GM23338 (cell line): ENCODE measurements around the gene GALNT16. TPM values are rescaled to one million over a fixed set of nuclear protein-coding genes. Genes with fewer than 3 reads are reported as not detected.

Source experiments
- ATAC-seq: fragments of 200-7000 bp; cut with Tn5 transposase; 3 replicates; pipeline ENCODE4 v1.9.1; 2020
- DNase-seq: peaks from one replicate; pipeline ENCODE4 v3.0.0-alpha.2; 2015; ENCODE audit warnings: low spot score
- H2AFZ ChIP-seq: fragments of 200-600 bp; sonication (generic); 2 replicates; pipeline ENCODE4 v1.8.0; 2016; ENCODE audit warnings: antibody characterized with exemption, mild to moderate bottlenecking, moderate library complexity
- H3F3A ChIP-seq: fragments of 200-600 bp; sonication (generic); replicated peaks from 2 replicates; pipeline ENCODE4 v1.8.0; 2017; ENCODE audit warnings: antibody characterized with exemption, mixed run types, low read depth
- H3K27ac ChIP-seq: fragments of 200-600 bp; sonication (generic); 2 replicates; pipeline ENCODE4 v1.6.1; 2016; ENCODE audit warnings: low read depth
- H3K27me3 ChIP-seq: fragments of 200-600 bp; sonication (generic); 2 replicates; pipeline ENCODE4 v1.8.0; 2016; ENCODE audit warnings: mild to moderate bottlenecking, mixed run types, moderate library complexity; ENCODE audit not compliant: insufficient read depth
- H3K36me3 ChIP-seq: fragments of 200-600 bp; sonication (generic); 2 replicates; pipeline ENCODE4 v1.8.0; 2016; ENCODE audit warnings: mild to moderate bottlenecking; ENCODE audit not compliant: insufficient read depth
- H3K4me1 ChIP-seq: fragments of 200-600 bp; sonication (generic); 2 replicates; pipeline ENCODE4 v1.8.0; 2016; ENCODE audit warnings: mild to moderate bottlenecking, moderate library complexity; ENCODE audit not compliant: insufficient read depth
- H3K4me2 ChIP-seq: fragments of 200-600 bp; sonication (generic); 2 replicates; pipeline ENCODE4 v1.7.1; 2017; ENCODE audit warnings: mixed run types
- H3K4me3 ChIP-seq: fragments of 200-600 bp; sonication (generic); 2 replicates; pipeline ENCODE4 v1.6.1; 2016; ENCODE audit warnings: mixed run types
- H3K79me2 ChIP-seq: fragments of 200-600 bp; sonication (generic); replicated peaks from 2 replicates; pipeline ENCODE4 v1.8.0; 2017; ENCODE audit warnings: mild to moderate bottlenecking; ENCODE audit not compliant: insufficient read depth
- H3K9me2 ChIP-seq: fragments of 200-600 bp; sonication (generic); 2 replicates; pipeline ENCODE4 v1.8.0; 2017; ENCODE audit not compliant: insufficient read depth
- H4K20me1 ChIP-seq: fragments of 200-600 bp; sonication (generic); replicated peaks from 2 replicates; pipeline ENCODE4 v1.8.0; 2017; ENCODE audit warnings: mild to moderate bottlenecking; ENCODE audit not compliant: insufficient read depth
- H3K27ac Mint-ChIP-seq: 2 replicates; pipeline ENCODE4 v1.8.0; 2020; ENCODE audit warnings: inconsistent platforms, mild to moderate bottlenecking, moderate library complexity, mixed read lengths
- H3K27me3 Mint-ChIP-seq: 3 replicates; pipeline ENCODE4 v1.8.0; 2022; ENCODE audit warnings: low read depth, mild to moderate bottlenecking, moderate library complexity, mixed read lengths, inconsistent platforms; ENCODE audit not compliant: insufficient read depth, poor library complexity
- H3K36me3 Mint-ChIP-seq: 3 replicates; pipeline ENCODE4 v1.8.0; 2021; ENCODE audit warnings: low read depth, mild to moderate bottlenecking, inconsistent platforms, moderate library complexity, mixed read lengths
- H3K4me1 Mint-ChIP-seq: 3 replicates; pipeline ENCODE4 v1.8.0; 2020; ENCODE audit warnings: mild to moderate bottlenecking, inconsistent platforms, mixed read lengths
- H3K4me3 Mint-ChIP-seq: 3 replicates; pipeline ENCODE4 v1.8.0; 2021; ENCODE audit warnings: moderate library complexity, mild to moderate bottlenecking, inconsistent platforms, mixed read lengths
- H3K9me3 Mint-ChIP-seq: 3 replicates; pipeline ENCODE4 v1.8.0; 2020; ENCODE audit warnings: moderate library complexity, mild to moderate bottlenecking, inconsistent platforms, mixed read lengths
- CREB1 ChIP-seq: fragments of 250-450 bp; sonication (Bioruptor Pico); IDR thresholded peaks from 2 replicates; pipeline ENCODE4 v1.5.0; 2020; ENCODE audit warnings: low read depth, mild to moderate bottlenecking, moderate library complexity
- EZH2 ChIP-seq: fragments of 200-600 bp; sonication (generic); IDR thresholded peaks from one replicate; pipeline ENCODE4 v1.8.0; 2017; ENCODE audit warnings: antibody characterized with exemption, mild to moderate bottlenecking, low read depth; ENCODE audit not compliant: unreplicated experiment
- JUNB ChIP-seq: IDR thresholded peaks from one replicate; pipeline ENCODE4 v1.6.1; 2016; ENCODE audit warnings: antibody characterized with exemption; ENCODE audit not compliant: unreplicated experiment
- NANOG ChIP-seq: IDR thresholded peaks from 2 replicates; pipeline ENCODE4 v1.6.1; 2016; ENCODE audit warnings: antibody characterized with exemption, borderline replicate concordance
- POLR2AphosphoS5 ChIP-seq: IDR thresholded peaks from 2 replicates; pipeline ENCODE4 v1.6.1; 2016; ENCODE audit warnings: antibody characterized with exemption, low read depth
- STAT1 ChIP-seq: IDR thresholded peaks from one replicate; pipeline ENCODE4 v1.6.1; 2016; ENCODE audit warnings: antibody characterized with exemption; ENCODE audit not compliant: unreplicated experiment
- polyA plus RNA-seq: library from polyadenylated mRNA; unstranded; fragments of >200 nt; fragmentation: Nextera tagmentation; extraction: Ambion mirVana; gene quantifications from 2 replicates; pipeline ENCODE4 v1.2.1, GENCODE V29; 2016
- total RNA-seq: library from RNA; depleted of rRNA; stranded (reverse); fragments of >200 nt; shearing (Covaris generic); gene quantifications from 2 replicates; pipeline ENCODE4 v1.2.3, GENCODE V29; 2014
- TF ChIP-seq, protein P1 (sequence below): IDR thresholded peaks from one replicate; pipeline ENCODE4 v1.6.1; 2018; ENCODE audit warnings: antibody characterized with exemption; ENCODE audit not compliant: unreplicated experiment
- TF ChIP-seq, protein P2 (sequence below): IDR thresholded peaks from 2 replicates; pipeline ENCODE4 v1.6.1; 2016; ENCODE audit warnings: antibody characterized with exemption
- TF ChIP-seq, protein P3 (sequence below): fragments of 250-450 bp; sonication (Bioruptor Pico); IDR thresholded peaks from 2 replicates; pipeline ENCODE4 v1.5.0; 2020; ENCODE audit warnings: mild to moderate bottlenecking, moderate library complexity

GALNT16 gene
- total and polyA plus RNA-seq, 2 experiments from 2014 or later = 1.5 to 2.9 TPM

DNA sequence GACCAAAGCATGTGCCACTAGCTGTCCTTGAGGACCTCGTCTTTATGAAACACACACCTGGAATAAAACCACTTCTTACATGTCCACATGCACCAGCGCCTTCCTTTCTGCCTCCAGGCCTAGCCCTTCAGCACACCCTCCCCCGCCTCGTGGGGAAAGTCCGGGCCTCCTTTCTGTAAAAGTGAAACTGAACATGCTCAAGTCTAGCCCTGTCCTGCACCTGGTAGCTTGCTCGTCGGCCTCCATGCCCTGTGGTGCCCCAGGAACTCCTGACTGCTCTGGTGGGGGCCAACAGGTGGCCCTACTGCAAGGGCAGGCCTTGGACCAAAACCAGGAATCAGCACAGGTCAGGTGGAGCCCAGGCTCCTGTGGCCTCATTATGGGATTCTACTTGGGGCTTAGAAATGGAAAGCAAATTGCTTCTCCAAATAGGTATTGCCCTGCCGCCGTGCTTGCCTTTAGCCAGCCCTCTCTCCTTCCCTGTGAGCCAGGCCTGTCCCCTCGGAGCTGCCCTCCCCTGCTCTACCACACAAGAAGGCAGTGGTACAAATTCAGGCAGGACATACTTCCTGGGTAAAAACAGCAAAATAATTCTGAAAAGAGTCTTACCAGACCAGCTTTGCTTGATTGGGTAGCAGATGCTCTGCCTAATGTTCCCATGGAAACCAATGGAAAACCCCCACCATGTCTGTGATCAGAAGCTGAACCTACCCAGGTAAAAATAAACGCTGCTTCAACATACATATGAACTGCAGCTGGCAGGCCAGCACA, 94.6 kb downstream of the GALNT16 start:
- TF ChIP-seq STAT1 = no peak
- no peak for DNase-seq
- no peak overlapping the region for H3K4me2 ChIP-seq
- H3K36me3 ChIP-seq = no peaks in the 10 kb centered on the region
- H3K79me2 ChIP-seq = no peaks in the 10 kb centered on the region
- no peaks in the 10 kb centered on the region for H3F3A ChIP-seq
- no peak overlapping the region for H3K4me3 ChIP-seq
- no peaks in the 10 kb centered on the region for H3K36me3 Mint-ChIP-seq
- no peaks in the 10 kb centered on the region for H3K9me2 ChIP-seq
- H3K27ac Mint-ChIP-seq = no peak overlapping the region
- H3K9me3 Mint-ChIP-seq = no peaks in the 10 kb centered on the region
- no peak overlapping the region for H3K27ac ChIP-seq
- H4K20me1 ChIP-seq = no peaks in the 10 kb centered on the region
- H3K4me1 ChIP-seq = no peaks in the 10 kb centered on the region
- no peak overlapping the region for H2AFZ ChIP-seq
- H3K4me3 Mint-ChIP-seq = no peak overlapping the region
- peak; percentile 20; the same call in 2 of the 3 replicates for ATAC-seq
- H3K27me3 ChIP-seq = no peaks in the 10 kb centered on the region
- H3K4me1 Mint-ChIP-seq = peaks cover 19% of the 10 kb centered on the region
- H3K27me3 Mint-ChIP-seq = peaks cover 4% of the 10 kb centered on the region

DNA sequence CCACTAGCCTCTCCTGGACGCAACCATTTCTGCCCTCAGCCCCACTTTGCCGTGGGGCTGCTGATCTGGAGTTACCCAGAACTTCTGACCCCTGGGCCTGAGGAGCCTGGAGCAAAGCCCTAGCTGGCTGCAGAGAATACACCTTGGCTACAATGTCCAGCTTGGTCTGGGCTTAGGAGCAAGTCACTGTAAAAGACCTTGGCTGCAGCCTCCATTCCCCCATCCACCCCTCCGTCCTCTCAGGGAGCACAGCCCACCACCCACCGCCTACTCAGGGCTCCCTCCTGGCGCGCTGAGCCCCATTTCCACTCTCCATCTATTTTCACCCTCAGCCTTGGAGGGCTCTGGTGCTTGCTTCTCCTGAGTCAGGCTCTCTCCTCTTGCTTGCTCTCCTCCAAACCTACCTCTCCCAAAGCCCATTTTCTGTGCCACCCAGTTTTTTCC, 95.2 kb downstream of the GALNT16 start:
- Mint-ChIP-seq H3K36me3 (no peaks in the 10 kb centered on the region), H3K4me1 (peaks cover 16% of the 10 kb centered on the region), H3K4me3 (no peak overlapping the region), H3K9me3 (no peaks in the 10 kb centered on the region), H3K27me3 (peaks cover 4% of the 10 kb centered on the region), H3K27ac (no peak overlapping the region)
- Histone ChIP-seq H3K36me3 (no peaks in the 10 kb centered on the region), H3K4me2 (no peak overlapping the region), H3K4me3 (no peak overlapping the region), H2AFZ (no peak overlapping the region), H4K20me1 (no peaks in the 10 kb centered on the region), H3K9me2 (no peaks in the 10 kb centered on the region), H3K4me1 (no peaks in the 10 kb centered on the region), H3K79me2 (no peaks in the 10 kb centered on the region), H3K27me3 (no peaks in the 10 kb centered on the region), H3F3A (no peaks in the 10 kb centered on the region), H3K27ac (no peak overlapping the region)
- ATAC-seq (no peak), DNase-seq (no peak)
- TF ChIP-seq STAT1 = no peak
- TF ChIP-seq, protein P1, sequence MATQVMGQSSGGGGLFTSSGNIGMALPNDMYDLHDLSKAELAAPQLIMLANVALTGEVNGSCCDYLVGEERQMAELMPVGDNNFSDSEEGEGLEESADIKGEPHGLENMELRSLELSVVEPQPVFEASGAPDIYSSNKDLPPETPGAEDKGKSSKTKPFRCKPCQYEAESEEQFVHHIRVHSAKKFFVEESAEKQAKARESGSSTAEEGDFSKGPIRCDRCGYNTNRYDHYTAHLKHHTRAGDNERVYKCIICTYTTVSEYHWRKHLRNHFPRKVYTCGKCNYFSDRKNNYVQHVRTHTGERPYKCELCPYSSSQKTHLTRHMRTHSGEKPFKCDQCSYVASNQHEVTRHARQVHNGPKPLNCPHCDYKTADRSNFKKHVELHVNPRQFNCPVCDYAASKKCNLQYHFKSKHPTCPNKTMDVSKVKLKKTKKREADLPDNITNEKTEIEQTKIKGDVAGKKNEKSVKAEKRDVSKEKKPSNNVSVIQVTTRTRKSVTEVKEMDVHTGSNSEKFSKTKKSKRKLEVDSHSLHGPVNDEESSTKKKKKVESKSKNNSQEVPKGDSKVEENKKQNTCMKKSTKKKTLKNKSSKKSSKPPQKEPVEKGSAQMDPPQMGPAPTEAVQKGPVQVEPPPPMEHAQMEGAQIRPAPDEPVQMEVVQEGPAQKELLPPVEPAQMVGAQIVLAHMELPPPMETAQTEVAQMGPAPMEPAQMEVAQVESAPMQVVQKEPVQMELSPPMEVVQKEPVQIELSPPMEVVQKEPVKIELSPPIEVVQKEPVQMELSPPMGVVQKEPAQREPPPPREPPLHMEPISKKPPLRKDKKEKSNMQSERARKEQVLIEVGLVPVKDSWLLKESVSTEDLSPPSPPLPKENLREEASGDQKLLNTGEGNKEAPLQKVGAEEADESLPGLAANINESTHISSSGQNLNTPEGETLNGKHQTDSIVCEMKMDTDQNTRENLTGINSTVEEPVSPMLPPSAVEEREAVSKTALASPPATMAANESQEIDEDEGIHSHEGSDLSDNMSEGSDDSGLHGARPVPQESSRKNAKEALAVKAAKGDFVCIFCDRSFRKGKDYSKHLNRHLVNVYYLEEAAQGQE = no peak
- TF ChIP-seq POLR2AphosphoS5 = no peak
- TF ChIP-seq, protein P2, sequence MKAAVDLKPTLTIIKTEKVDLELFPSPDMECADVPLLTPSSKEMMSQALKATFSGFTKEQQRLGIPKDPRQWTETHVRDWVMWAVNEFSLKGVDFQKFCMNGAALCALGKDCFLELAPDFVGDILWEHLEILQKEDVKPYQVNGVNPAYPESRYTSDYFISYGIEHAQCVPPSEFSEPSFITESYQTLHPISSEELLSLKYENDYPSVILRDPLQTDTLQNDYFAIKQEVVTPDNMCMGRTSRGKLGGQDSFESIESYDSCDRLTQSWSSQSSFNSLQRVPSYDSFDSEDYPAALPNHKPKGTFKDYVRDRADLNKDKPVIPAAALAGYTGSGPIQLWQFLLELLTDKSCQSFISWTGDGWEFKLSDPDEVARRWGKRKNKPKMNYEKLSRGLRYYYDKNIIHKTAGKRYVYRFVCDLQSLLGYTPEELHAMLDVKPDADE = no peak
- TF ChIP-seq EZH2 = no peak
- TF ChIP-seq CREB1 (CRISPR knock-in tag) = no peak
- TF ChIP-seq, protein P3, sequence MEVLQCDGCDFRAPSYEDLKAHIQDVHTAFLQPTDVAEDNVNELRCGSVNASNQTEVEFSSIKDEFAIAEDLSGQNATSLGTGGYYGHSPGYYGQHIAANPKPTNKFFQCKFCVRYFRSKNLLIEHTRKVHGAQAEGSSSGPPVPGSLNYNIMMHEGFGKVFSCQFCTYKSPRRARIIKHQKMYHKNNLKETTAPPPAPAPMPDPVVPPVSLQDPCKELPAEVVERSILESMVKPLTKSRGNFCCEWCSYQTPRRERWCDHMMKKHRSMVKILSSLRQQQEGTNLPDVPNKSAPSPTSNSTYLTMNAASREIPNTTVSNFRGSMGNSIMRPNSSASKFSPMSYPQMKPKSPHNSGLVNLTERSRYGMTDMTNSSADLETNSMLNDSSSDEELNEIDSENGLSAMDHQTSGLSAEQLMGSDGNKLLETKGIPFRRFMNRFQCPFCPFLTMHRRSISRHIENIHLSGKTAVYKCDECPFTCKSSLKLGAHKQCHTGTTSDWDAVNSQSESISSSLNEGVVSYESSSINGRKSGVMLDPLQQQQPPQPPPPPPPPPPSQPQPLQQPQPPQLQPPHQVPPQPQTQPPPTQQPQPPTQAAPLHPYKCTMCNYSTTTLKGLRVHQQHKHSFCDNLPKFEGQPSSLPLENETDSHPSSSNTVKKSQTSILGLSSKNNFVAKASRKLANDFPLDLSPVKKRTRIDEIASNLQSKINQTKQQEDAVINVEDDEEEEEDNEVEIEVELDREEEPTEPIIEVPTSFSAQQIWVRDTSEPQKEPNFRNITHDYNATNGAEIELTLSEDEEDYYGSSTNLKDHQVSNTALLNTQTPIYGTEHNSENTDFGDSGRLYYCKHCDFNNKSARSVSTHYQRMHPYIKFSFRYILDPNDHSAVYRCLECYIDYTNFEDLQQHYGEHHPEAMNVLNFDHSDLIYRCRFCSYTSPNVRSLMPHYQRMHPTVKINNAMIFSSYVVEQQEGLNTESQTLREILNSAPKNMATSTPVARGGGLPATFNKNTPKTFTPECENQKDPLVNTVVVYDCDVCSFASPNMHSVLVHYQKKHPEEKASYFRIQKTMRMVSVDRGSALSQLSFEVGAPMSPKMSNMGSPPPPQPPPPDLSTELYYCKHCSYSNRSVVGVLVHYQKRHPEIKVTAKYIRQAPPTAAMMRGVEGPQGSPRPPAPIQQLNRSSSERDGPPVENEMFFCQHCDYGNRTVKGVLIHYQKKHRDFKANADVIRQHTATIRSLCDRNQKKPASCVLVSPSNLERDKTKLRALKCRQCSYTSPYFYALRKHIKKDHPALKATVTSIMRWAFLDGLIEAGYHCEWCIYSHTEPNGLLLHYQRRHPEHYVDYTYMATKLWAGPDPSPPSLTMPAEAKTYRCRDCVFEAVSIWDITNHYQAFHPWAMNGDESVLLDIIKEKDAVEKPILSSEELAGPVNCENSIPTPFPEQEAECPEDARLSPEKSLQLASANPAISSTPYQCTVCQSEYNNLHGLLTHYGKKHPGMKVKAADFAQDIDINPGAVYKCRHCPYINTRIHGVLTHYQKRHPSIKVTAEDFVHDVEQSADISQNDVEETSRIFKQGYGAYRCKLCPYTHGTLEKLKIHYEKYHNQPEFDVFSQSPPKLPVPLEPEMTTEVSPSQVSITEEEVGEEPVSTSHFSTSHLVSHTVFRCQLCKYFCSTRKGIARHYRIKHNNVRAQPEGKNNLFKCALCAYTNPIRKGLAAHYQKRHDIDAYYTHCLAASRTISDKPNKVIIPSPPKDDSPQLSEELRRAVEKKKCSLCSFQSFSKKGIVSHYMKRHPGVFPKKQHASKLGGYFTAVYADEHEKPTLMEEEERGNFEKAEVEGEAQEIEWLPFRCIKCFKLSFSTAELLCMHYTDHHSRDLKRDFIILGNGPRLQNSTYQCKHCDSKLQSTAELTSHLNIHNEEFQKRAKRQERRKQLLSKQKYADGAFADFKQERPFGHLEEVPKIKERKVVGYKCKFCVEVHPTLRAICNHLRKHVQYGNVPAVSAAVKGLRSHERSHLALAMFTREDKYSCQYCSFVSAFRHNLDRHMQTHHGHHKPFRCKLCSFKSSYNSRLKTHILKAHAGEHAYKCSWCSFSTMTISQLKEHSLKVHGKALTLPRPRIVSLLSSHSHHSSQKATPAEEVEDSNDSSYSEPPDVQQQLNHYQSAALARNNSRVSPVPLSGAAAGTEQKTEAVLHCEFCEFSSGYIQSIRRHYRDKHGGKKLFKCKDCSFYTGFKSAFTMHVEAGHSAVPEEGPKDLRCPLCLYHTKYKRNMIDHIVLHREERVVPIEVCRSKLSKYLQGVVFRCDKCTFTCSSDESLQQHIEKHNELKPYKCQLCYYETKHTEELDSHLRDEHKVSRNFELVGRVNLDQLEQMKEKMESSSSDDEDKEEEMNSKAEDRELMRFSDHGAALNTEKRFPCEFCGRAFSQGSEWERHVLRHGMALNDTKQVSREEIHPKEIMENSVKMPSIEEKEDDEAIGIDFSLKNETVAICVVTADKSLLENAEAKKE (CRISPR knock-in tag) = no peak
- TF ChIP-seq JUNB = no peak
- TF ChIP-seq NANOG = no peak
